H1 (cell line): ENCODE data around the gene SLC22A24. TPM values are rescaled to one million over a fixed set of nuclear protein-coding genes. Genes with fewer than 3 reads are reported as not detected.

Experiments used
- CTCF ChIA-PET: fragments of 300-600 bp; sonication (Branson Sonifier 250); formaldehyde crosslinking; loops from one replicate; lab custom pipeline; 2021; ENCODE audit not compliant: partially characterized antibody; lab: Charles Lee
- POLR2A ChIA-PET: fragments of 300-600 bp; sonication (Branson Sonifier 250); formaldehyde crosslinking; loops from one replicate; lab custom pipeline; 2021; ENCODE audit warnings: inconsistent platforms; ENCODE audit not compliant: partially characterized antibody; lab: Charles Lee
- DNase-seq, 2 experiments: peaks; one replicate each; pipeline versions ENCODE4 v3.0.0 to v3.0.0-alpha.2; 2010 to 2022; ENCODE audit warnings: low spot score in 2 of 2, low read depth in 1 of 2, mixed read lengths in 1 of 2
- FAIRE-seq: peaks from 2 replicates; lab custom pipeline; 2011; peaks lifted over from hg19 to GRCh38; lab: Jason Lieb, UNC
- H2AFZ ChIP-seq: 2 replicates; pipeline ENCODE4 v1.8.1; 2012; ENCODE audit warnings: low read length, inconsistent platforms
- H2AK5ac ChIP-seq: 2 replicates; pipeline ENCODE4 v1.6.1; 2013; ENCODE audit warnings: low read depth, low read length
- H2BK120ac ChIP-seq: replicated peaks from 2 replicates; pipeline ENCODE3; 2013; ENCODE audit warnings: low read depth, low read length, inconsistent platforms
- H2BK12ac ChIP-seq: 2 replicates; pipeline ENCODE4 v1.6.1; 2013; ENCODE audit warnings: low read depth, low read length
- H2BK15ac ChIP-seq: 2 replicates; pipeline ENCODE4 v1.6.1; 2013; ENCODE audit warnings: low read length
- H2BK20ac ChIP-seq: 2 replicates; pipeline ENCODE4 v1.6.1; 2013; ENCODE audit warnings: low read length
- H2BK5ac ChIP-seq: 2 replicates; pipeline ENCODE4 v1.6.1; 2013; ENCODE audit warnings: low read depth, low read length
- H3K14ac ChIP-seq: 2 replicates; pipeline ENCODE4 v1.6.1; 2013; ENCODE audit warnings: inconsistent platforms; ENCODE audit not compliant: insufficient read length
- H3K18ac ChIP-seq: 2 replicates; pipeline ENCODE4 v1.6.1; 2013; ENCODE audit warnings: low read length; ENCODE audit errors: extremely low read depth
- H3K23ac ChIP-seq: 2 replicates; pipeline ENCODE4 v1.6.1; 2013; ENCODE audit warnings: inconsistent platforms; ENCODE audit not compliant: insufficient read length
- H3K23me2 ChIP-seq: 2 replicates; pipeline ENCODE4 v1.6.1; 2013; ENCODE audit warnings: low read depth, low read length
- H3K27ac ChIP-seq: 2 replicates; pipeline ENCODE4 v1.6.1; 2011; ENCODE audit warnings: low read depth, low read length, inconsistent platforms
- H3K27me3 ChIP-seq, 4 experiments: replicated peaks in 1 of 4; 1 replicate in 1 of 4; 2 replicates in 3 of 4; pipeline versions ENCODE4 v1.6.1 to v1.8.1; 2011 to 2013; ENCODE audit warnings: low read length in 3 of 4, mild to moderate bottlenecking in 3 of 4, inconsistent platforms in 2 of 4, mixed read lengths in 2 of 4, moderate library complexity in 1 of 4; ENCODE audit not compliant: control insufficient read depth in 3 of 4, insufficient read depth in 3 of 4; ENCODE audit errors: extremely low read depth in 1 of 4
- H3K36me3 ChIP-seq, 4 experiments: 2 replicates each; pipeline versions ENCODE4 v1.6.1 to v1.8.1; 2011 to 2013; ENCODE audit warnings: mild to moderate bottlenecking in 4 of 4, low read length in 3 of 4, moderate library complexity in 2 of 4, control low read depth in 1 of 4, inconsistent platforms in 1 of 4; ENCODE audit not compliant: insufficient read depth in 4 of 4, control insufficient read depth in 2 of 4
- H3K4ac ChIP-seq: replicated peaks from 2 replicates; pipeline ENCODE3; 2013; ENCODE audit warnings: low read length, low read depth, mixed read lengths, inconsistent platforms; ENCODE audit not compliant: insufficient read length
- H3K4me1 ChIP-seq, 4 experiments: replicated peaks in 1 of 4; 1 replicate in 1 of 4; 2 replicates in 3 of 4; pipeline versions ENCODE4 v1.6.1 to v1.8.1; 2011 to 2013; ENCODE audit warnings: low read length in 3 of 4, inconsistent platforms in 2 of 4, mixed read lengths in 1 of 4; ENCODE audit not compliant: insufficient read depth in 4 of 4, control insufficient read depth in 3 of 4
- H3K4me2 ChIP-seq, 2 experiments: 2 replicates each; pipeline versions ENCODE4 v1.6.1 to v1.8.1; 2011 to 2013; ENCODE audit warnings: low read depth in 2 of 2, low read length in 2 of 2, control low read depth in 1 of 2, inconsistent platforms in 1 of 2, mild to moderate bottlenecking in 1 of 2; ENCODE audit not compliant: insufficient read depth in 1 of 2
- H3K4me3 ChIP-seq, 4 experiments: fragments of 200-600, 300-600 bp in 1 of 4; sonication (generic), shearing (Covaris generic), sonication (Bioruptor Twin) in 1 of 4; 2 replicates each; pipeline versions ENCODE4 v1.5.1 to v1.8.1; 2011 to 2016; ENCODE audit warnings: low read length in 4 of 4, low read depth in 3 of 4, control low read depth in 2 of 4, inconsistent platforms in 2 of 4, mild to moderate bottlenecking in 2 of 4, mixed read lengths in 1 of 4, moderate library complexity in 1 of 4; ENCODE audit not compliant: insufficient read depth in 2 of 4; ENCODE audit errors: extremely low read depth in 1 of 4
- H3K56ac ChIP-seq: replicated peaks from 2 replicates; pipeline ENCODE3; 2013; ENCODE audit warnings: low read depth, mild to moderate bottlenecking, mixed read lengths, low read length, inconsistent platforms; ENCODE audit not compliant: insufficient read length
- H3K79me1 ChIP-seq: 2 replicates; pipeline ENCODE4 v1.6.1; 2013; ENCODE audit warnings: low read depth, low read length, control low read depth
- H3K79me2 ChIP-seq, 2 experiments: 2 replicates each; pipeline versions ENCODE4 v1.6.1 to v1.8.1; 2012 to 2013; ENCODE audit warnings: low read length in 2 of 2, mild to moderate bottlenecking in 2 of 2, inconsistent platforms in 1 of 2; ENCODE audit not compliant: insufficient read depth in 2 of 2, control insufficient read depth in 1 of 2
- H3K9ac ChIP-seq, 4 experiments: replicated peaks in 1 of 4; 1 replicate in 1 of 4; 2 replicates in 3 of 4; pipeline versions ENCODE4 v1.6.1 to v1.8.1; 2011 to 2013; ENCODE audit warnings: low read depth in 3 of 4, low read length in 3 of 4, control low read depth in 2 of 4, mild to moderate bottlenecking in 2 of 4, moderate library complexity in 2 of 4, inconsistent platforms in 1 of 4; ENCODE audit errors: extremely low read depth in 1 of 4
- H3K9me3 ChIP-seq, 2 experiments: 2 replicates each; pipeline versions ENCODE4 v1.6.1 to v1.8.1; 2012 to 2013; ENCODE audit warnings: mild to moderate bottlenecking in 2 of 2, moderate library complexity in 2 of 2, control low read depth in 1 of 2, inconsistent platforms in 1 of 2, low read depth in 1 of 2, low read length in 1 of 2, mixed read lengths in 1 of 2; ENCODE audit not compliant: insufficient read depth in 2 of 2
- H4K20me1 ChIP-seq, 2 experiments: replicated peaks in 1 of 2; 2 replicates each; pipeline versions ENCODE3 to v1.8.1; 2011 to 2013; ENCODE audit warnings: inconsistent platforms in 2 of 2, low read length in 2 of 2, mild to moderate bottlenecking in 1 of 2; ENCODE audit not compliant: insufficient read depth in 2 of 2, control insufficient read depth in 1 of 2
- H4K5ac ChIP-seq: 2 replicates; pipeline ENCODE4 v1.6.1; 2013; ENCODE audit warnings: low read length, low read depth, mixed read lengths, inconsistent platforms; ENCODE audit not compliant: insufficient read length
- H4K8ac ChIP-seq: 2 replicates; pipeline ENCODE4 v1.8.0; 2013; ENCODE audit warnings: mild to moderate bottlenecking, moderate library complexity, low read length, inconsistent platforms; ENCODE audit not compliant: insufficient read depth; ENCODE audit errors: extremely low read depth
- H4K91ac ChIP-seq: replicated peaks from 2 replicates; pipeline ENCODE3; 2013; ENCODE audit warnings: low read length, mixed read lengths, inconsistent platforms; ENCODE audit not compliant: insufficient read length
- RNF2 ChIP-seq: fragments of 200-900, 300-1000 bp; sonication (generic); IDR thresholded peaks from 2 replicates; pipeline ENCODE4 v1.7.1; 2016; ENCODE audit warnings: borderline replicate concordance, low read depth, mild to moderate bottlenecking, antibody characterized with exemption, low read length; ENCODE audit not compliant: poor library complexity, severe bottlenecking; ENCODE audit errors: missing control alignments
- WGBS, 2 experiments: shearing (Covaris generic) in 1 of 2; methylation state at CpG; one replicate each; pipeline versions ENCODE4 v1.1.6 to v1.1.7; 2013 to 2015; ENCODE audit warnings: low lambda C conversion rate in 2 of 2, mixed read lengths in 2 of 2, inconsistent platforms in 1 of 2, low coverage in 1 of 2, missing lambda C conversion rate in 1 of 2; ENCODE audit not compliant: insufficient replicate concordance in 2 of 2, insufficient coverage in 1 of 2, insufficient read length in 1 of 2; ENCODE audit errors: extremely low coverage in 1 of 2, missing lambda C conversion rate in 1 of 2; 5-methylcytosine and 5-hydroxymethylcytosine counted together
- polyA plus RNA-seq, 7 experiments: library from polyadenylated mRNA; depleted of rRNA in 3 of 7; stranded (reverse) in 5 of 7; unstranded in 2 of 7; fragments of >200 nt in 5 of 7; fragments of 200-250 nt in 2 of 7; gene quantifications; 1 replicate in 5 of 7; 2 replicates in 1 of 7; 4 replicates in 1 of 7; pipeline versions ENCODE4 v1.2.1 to v1.2.3, GENCODE V29; 2011 to 2013; ENCODE audit warnings: missing spikeins in 2 of 7, mixed read lengths in 2 of 7
- total RNA-seq: library from RNA; stranded (reverse); fragmentation: NEBNext Ultra II Directional; extraction: Animal tissue kit (Norgen Biotek cat#: 25700); gene quantifications from 2 replicates; pipeline ENCODE4 v1.2.1, GENCODE V29; 2021

The SLC22A24 gene
- total and polyA plus RNA-seq, 2 of the 8 experiments (the other 6 are each of a cell fraction or from before 2014, with no cell fraction given): not detected

GRCh38 chr11:63032457-63032856 is 111.6 kb downstream of the SLC22A24 start:
- H2BK15ac ChIP-seq: no peak overlapping the region
- ChIA-PET CTCF (interaction anchor here (0.8 to 4.4 kb wide), 6 partner anchors 10 to 181 kb away, joined by 3 to 56 read pairs (median 17); no protein-coding TSS in a partner anchor), POLR2A (interaction anchor here (1.2 kb wide), 1 partner anchor 179 kb away, joined by 3 read pairs; no protein-coding TSS in a partner anchor)

More at GRCh38 chr11:63032457-63032856, 111.6 kb downstream of the SLC22A24 start:
- H4K8ac ChIP-seq: no peak overlapping the region
- 91% methylated on average over 4 of the region's 4 CpGs; no CpG with 5 or more reads in 1 of the 2 experiments for WGBS, 2 experiments
- no peaks in the 10 kb centered on the region for H3K36me3 ChIP-seq
- no peaks in the 10 kb centered on the region; a peak in 1 of 4 replicates for H3K9me3 ChIP-seq
- H4K20me1 ChIP-seq: no peaks in the 10 kb centered on the region
- H3K27me3 ChIP-seq: no peaks in the 10 kb centered on the region
- H3K9ac ChIP-seq: no peak overlapping the region
- no peak overlapping the region for H3K4me2 ChIP-seq
- TF ChIP-seq RNF2: no peak
- TF ChIP-seq, all 59 proteins: peak for 0
- no peak overlapping the region for H3K4me3 ChIP-seq
- no peak overlapping the region for H3K27ac ChIP-seq
- H2BK12ac ChIP-seq: no peak overlapping the region
- H2AK5ac ChIP-seq: no peak overlapping the region
- no peak overlapping the region for H2BK5ac ChIP-seq
- no peak overlapping the region for H2AFZ ChIP-seq
- FAIRE-seq (no peak), DNase-seq (no peak)
- no peak overlapping the region for H4K91ac ChIP-seq
- H3K79me2 ChIP-seq: no peaks in the 10 kb centered on the region
- no peaks in the 10 kb centered on the region for H3K79me1 ChIP-seq
- no peak overlapping the region for H2BK120ac ChIP-seq
- H3K18ac ChIP-seq: no peak overlapping the region
- H2BK20ac ChIP-seq: no peak overlapping the region
- no peak overlapping the region for H3K4ac ChIP-seq
- H3K23ac ChIP-seq: no peak overlapping the region
- no peak overlapping the region for H3K56ac ChIP-seq
- peaks cover 2% of the 10 kb centered on the region; the same call in 1 of the 2 replicates for H3K23me2 ChIP-seq
- H3K14ac ChIP-seq: no peak overlapping the region
- H3K4me1 ChIP-seq: peaks cover 0 to 4% (median 1%) of the 10 kb centered on the region in 4 experiments; a peak in 2 of 7 replicates
- no peak overlapping the region for H4K5ac ChIP-seq

Other genes with a start within 250 kb of the SLC22A24 start
- not detected in 2 replicates for gene CHRM1, start 222.9 kb downstream of the SLC22A24 start, total RNA-seq
- gene CHRM1, start 222.9 kb downstream of the SLC22A24 start, polyA plus RNA-seq (2011; rRNA removed): 0.05 and 0.08 TPM in 2 replicates
- not detected in 2 replicates for gene SLC22A6, start 159.3 kb downstream of the SLC22A24 start, total RNA-seq
- gene SLC22A6, start 159.3 kb downstream of the SLC22A24 start, polyA plus RNA-seq (2011; rRNA removed): not detected in 2 replicates
- gene SLC22A8, start 128.4 kb downstream of the SLC22A24 start, total RNA-seq: not detected in 2 replicates
- not detected in 2 replicates for gene SLC22A8, start 128.4 kb downstream of the SLC22A24 start, polyA plus RNA-seq (2011; rRNA removed)
- gene SLC22A25, start 99.4 kb upstream of the SLC22A24 start, total RNA-seq: not detected in 2 replicates
- gene SLC22A25, start 99.4 kb upstream of the SLC22A24 start, polyA plus RNA-seq (2011; rRNA removed): not detected in 2 replicates
- gene SLC22A9, start 225.6 kb upstream of the SLC22A24 start, total RNA-seq: not detected in 2 replicates
- not detected in 2 replicates for gene SLC22A9, start 225.6 kb upstream of the SLC22A24 start, polyA plus RNA-seq (2011; rRNA removed)